ENCODE results near the gene ADAMTS14.

The ADAMTS14 gene

GRCh38 chr10:70675496-70676161 is 3.3 kb downstream of the ADAMTS14 start:
- DNase-seq, result no peak

DNA sequence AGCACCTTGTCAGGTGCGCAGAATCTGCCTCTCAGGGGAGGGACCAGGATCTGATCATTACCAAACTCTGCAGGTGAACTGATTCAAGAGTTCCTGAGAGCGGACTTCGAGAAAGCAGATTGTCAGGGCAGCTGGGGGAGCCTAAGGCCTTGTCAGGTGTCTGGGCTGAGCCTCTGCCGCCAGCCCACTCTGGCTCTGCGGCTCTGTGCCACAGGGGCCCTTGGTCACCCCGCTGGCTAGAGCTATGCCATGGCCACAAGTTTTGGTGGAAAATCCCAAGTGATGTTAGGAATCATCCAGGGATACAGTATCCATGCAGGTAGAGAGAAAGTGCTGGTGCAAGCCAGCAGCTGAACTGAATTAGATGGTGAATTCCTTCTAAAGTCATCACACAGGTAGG is 4.2 kb downstream of the ADAMTS14 start:
- DNase-seq, result no peak

GRCh38 chr10:70677016-70677415 is 4.7 kb downstream of the ADAMTS14 start:
- DNase-seq, result no peak

GRCh38 chr10:70677620-70678249 is 5.4 kb downstream of the ADAMTS14 start:
- no peak for DNase-seq

DNA sequence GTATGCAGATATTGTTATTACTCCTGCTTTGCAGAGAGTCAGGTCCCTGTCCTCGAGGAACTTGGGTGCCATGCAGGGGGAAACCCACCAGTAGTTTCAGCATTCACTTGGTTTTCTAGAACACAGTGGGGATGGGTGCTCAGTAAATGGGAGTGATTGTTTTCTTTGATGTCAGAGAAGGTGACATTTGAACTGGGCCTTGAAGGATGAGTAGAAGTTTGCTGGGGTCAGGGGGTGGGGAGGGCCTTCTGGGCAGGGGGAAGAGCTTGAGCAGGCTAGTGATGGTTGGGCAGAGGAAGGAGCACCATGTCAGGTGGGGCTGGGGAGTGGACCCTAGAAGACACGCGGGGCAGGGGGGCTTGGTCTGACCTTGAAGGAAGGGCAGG is 5.9 kb downstream of the ADAMTS14 start:
- DNase-seq, result no peak

DNA sequence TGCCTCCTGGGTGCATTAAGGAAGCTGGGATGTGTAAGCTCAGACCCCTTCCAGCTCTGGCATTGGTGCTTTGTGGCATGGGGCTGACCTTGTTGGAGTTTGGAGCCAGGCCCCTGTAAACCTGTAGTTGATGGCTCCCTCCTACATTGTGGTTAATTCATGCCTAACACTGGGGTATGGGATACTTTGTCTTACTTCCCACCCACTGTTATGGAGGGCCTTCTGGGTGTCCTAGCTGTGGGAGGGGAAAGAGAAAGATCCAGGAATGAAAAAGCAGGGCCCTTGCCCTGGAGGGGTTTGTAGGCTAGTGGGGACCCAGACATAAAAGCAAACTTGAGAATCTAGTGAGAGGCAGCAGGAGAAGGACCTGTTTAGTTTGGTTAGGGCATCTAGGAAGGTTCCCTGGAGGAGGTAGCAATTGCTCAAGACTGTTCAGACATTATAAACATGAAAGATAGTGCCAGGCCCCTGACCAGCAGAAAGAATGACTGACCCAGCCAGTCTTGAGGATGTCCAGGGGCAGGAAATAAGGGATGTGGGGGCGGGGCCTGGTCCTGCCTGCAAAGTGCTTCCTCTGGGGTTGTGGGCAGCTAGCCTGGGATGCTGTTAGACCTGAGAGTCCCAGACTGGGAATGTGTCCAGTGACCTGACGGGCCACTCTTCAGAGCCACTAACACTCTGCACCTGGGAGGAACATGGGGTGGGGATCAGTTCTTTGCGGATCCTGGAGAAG is 6.6 kb downstream of the ADAMTS14 start:
- no peak for DNase-seq

DNA sequence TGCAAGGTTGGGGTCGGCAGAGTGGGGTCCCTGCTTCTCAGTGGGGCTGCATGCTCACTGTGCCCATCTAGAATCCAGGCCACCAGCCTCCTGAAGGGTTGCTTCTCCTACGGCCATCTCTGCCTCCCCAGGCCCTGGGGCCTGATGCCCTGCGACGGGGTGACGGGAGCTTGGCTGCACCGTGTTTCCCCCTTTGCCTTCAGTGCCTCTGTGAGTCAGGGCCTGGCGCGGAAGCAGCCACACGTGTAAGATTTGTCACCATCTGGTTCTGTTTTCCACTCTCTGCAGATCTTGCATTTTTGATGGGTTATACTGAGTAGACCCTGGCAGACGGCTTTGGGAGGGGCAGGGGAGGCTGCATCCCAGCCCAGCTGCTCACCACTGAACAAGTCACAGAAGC is 7.2 kb downstream of the ADAMTS14 start:
- DNase-seq, result no peak

- DNase-seq, result no peak
Measured at GRCh38 chr10:70680899-70681730, 8.8 kb downstream of the ADAMTS14 start.

DNA sequence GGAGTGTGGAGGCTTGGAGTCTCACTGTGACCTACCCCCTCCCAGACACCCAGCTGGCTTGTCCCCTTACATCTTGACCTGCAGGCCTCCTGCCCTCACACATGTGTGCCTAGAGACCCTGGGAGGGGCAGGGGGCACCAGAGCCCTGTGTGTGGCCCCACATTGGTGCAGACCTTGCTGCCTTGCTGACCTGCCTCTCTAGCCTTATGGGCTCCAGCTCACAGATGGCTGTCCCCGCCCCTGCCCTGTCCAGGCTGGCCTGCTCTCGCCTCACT is 9.4 kb downstream of the ADAMTS14 start:
- DNase-seq, result no peak

DNA sequence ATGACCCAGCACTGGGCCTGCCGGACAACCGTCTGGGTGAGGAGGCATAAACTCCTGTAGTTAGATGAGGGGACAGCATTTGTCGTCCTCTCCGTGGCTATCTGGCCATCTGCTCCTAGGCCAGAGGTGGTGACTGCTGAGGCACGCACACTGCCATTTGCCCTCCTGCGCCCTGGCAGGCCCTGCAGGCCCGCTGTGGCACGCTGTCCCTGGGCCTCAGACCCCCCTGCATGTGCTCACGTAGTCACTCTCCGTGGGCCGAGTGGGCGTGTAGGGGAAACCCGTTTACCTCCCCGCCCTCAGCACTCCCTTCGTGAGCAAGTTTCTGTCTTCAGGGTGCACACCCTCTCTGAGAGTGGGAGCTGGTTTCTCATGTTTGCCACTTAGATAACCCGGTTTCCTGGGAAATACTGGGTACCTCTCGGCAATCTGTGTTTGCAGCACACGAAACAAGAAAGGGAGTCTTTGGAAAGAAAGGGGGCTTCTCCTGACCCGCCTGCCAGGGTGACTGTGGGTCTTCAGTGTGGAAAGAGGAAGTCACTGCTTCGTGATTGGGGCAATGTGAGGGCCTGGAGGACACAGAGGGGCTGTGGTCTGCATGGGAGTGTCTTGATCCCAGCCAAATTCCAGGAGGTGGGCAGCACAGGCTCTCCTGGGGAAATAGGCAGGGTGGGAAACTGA is 10.8 kb downstream of the ADAMTS14 start:
- DNase-seq, result no peak

GRCh38 chr10:70683601-70683934 is 11.3 kb downstream of the ADAMTS14 start:
- DNase-seq, result no peak

- DNase-seq, result no peak
Measured at GRCh38 chr10:70683940-70684339, 11.6 kb downstream of the ADAMTS14 start.

DNA sequence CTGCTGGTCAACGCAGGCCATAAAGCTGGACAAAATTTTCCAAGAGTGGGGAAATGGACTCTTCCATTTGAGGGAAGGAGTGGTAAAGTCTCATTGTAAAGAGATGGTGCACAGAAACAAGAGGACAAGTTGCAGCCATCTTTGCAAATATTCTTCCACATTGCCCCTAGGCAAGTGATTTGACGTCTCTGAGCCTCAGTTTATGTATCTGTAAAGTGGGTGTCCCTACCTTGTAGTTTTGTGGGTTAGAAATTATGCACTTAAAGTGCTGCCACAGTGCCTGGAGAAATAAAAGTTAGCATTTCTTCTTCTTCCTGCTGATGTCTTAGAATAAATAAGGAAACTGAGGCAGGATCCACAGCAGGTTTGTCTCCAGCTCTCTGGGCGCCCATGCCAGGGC is 12.1 kb downstream of the ADAMTS14 start:
- DNase-seq, result no peak

- DNase-seq, result no peak
Measured at GRCh38 chr10:70684839-70685454, 12.6 kb downstream of the ADAMTS14 start.

DNA sequence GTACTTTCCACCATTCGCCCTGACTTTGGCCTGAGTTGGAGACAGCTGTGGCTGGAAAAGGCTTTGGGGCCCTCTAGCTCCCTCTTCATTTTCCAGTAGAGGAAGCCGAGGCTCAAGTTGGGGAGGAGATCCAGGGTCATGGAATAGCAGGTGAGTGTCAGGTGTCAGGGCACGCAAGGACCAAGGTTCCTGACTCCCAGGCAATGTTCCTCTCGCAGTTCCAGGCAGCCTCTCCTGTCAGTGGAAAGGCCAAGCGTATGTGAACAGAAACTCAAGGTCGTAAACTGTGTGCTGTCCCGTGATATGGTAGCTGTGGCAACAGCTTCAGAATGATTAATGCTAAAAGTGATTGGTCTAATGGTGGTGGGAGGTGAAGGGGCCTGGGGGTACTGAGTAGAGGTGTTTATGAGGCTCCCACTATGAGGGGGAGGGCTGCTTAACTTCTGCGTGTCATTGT is 13.2 kb downstream of the ADAMTS14 start:
- no peak for DNase-seq

DNA sequence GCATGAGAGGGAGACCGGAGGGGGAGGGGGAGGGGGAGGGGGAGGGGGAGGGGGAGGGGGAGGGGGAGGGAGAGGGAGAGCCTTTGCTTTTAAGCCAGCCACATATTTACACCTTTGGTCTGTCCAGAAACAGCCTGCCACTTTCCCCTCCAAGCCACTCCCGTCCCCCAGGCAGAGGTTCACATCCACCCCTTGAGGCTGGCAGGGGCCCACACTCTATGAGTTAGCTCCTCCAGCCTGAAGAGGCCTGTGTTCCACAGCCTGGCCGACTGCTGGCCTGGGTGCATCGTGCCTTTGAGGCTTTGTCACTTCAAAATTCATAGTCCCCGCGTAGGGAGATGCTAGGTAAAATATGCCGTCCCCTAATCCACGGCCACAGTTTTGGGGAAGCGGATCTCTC is 16.5 kb downstream of the ADAMTS14 start:
- DNase-seq, result no peak

DNA sequence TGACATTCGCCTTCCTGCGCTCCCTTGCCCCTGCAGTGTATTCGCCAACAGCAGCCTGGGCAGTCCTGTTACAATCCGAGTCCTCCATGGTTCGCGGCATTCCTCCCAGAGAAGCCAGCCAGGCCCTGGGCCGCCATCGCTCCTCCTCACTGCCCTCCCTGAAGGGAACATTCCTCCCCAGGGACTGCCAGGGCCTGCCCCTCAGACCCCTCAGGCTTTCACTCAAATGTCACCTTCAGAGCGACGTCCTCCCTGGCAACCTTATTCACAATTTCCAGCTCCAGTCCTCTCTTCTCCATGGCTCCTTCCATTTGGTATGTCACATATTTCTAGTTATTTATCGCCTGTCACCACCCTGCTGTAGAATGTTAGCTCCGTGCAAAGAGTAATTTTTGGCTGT is 17.4 kb downstream of the ADAMTS14 start:
- DNase-seq, result no peak

- no peak for DNase-seq
Measured at GRCh38 chr10:70690589-70690988, 18.3 kb downstream of the ADAMTS14 start.

DNA sequence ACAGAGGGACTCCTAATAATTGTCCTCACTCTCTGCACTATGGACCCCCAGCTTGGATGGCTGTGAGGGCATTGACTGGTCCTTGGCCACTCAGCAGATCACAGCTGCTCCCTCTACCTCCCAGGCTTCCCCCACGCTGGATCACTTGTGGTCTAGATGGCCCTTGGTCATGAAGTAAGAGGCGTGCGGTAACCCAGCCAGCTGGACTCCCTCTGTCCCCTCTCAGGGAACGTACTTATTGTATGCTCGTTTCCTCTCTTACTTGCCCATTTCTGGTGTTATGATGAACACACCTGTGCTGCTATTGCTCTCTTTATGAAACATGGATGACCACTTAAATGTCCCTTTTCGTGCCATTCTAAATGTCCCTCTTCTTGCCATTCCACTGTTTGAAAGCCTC is 19.3 kb downstream of the ADAMTS14 start:
- DNase-seq, result no peak

DNA sequence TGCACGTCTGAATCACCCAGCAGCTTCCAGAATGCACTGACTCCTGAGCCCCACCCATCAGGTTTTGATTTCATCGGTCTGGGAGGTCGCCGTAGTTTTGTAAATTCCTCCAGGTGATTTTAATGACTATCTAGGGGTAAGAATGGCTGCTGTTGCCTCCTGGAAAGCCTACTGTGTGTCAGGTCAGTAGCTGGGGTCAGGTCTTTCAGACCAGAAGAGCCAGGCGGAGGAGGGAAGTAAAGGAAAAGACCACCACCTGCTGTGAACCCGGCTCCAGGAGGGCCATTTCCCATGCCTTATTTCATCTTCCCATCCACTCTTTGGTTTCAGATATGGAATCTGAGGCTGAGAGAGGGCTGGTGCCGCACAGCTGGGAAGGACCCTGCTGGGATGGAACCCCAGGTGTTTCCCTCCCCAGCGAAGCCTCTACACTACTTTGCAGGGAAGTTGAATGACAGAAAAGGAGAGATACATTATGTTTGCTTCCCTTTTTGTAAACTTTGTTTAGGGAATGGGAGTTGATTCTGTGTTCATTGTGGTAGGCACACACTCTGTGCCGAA is 19.8 kb downstream of the ADAMTS14 start:
- DNase-seq, result no peak

DNA sequence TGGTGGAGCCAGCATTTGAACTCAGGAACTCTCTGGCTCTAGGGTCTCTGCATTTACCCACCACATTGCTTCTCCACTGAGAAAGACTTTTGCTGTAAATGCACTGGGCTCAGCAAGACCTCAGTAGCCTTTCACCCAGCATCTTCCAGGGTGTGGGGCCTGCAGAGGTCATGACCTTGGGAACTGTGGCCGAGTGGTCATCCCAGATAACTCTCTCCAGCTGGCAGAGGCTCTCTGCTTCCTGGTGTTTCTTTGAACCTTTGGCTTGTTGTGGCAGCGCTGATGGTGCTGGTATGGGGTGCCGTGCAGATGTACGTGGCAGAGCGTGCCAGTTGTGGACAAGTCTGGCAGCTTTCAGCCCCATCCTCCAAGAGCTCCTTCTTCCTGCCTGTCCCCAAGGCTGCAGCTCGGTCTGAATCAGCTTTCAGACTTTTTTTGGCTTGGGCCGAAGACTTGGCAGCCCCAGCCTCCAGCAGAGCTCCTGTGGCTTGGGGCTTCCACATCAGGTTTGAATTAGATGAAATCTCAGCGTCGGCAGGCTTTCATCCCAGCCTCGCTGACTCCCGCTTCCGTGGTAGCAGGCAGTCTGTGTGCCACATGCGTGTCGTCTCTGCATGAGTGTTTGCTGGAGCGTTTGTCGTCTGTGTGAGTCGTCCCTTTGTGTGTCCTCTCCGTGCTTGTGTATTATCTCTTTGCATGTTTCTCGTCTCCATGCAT is 21.5 kb downstream of the ADAMTS14 start:
- DNase-seq, result no peak
